Measurements from ENCODE around the gene KANK4. TPM values are rescaled to one million over a fixed set of nuclear protein-coding genes. Genes with fewer than 3 reads are reported as not detected.

KANK4 gene
- total RNA-seq, 1 donor from 2014 or later: not detected

GRCh38 chr1:62355095-62355494 is 35.9 kb upstream of the KANK4 start:
- ATAC-seq (ENCODE audit: low read depth) (no peak), DNase-seq (no peak)
- no peaks in the 10 kb centered on the region for H3K36me3 Mint-ChIP-seq (ENCODE audit: low read depth)
- no peak overlapping the region for H3K4me3 Mint-ChIP-seq
- no peak for TF ChIP-seq CTCF (IDR thresholded peaks at IDR 0.05)
- intact Hi-C loops (cut with micrococcal nuclease): no loop called here
- H3K27ac Mint-ChIP-seq: no peak overlapping the region
- ChIA-PET POLR2A (no interaction called here), CTCF (no interaction called here)
- H3K4me1 Mint-ChIP-seq: no peaks in the 10 kb centered on the region
- no peaks in the 10 kb centered on the region for H3K27me3 Mint-ChIP-seq
- no peaks in the 10 kb centered on the region for H3K9me3 Mint-ChIP-seq

- intact Hi-C loops (cut with micrococcal nuclease): no loop called here
- no peak overlapping the region for H3K4me3 Mint-ChIP-seq
- ATAC-seq (ENCODE audit: low read depth) (no peak), DNase-seq (no peak)
- no peaks in the 10 kb centered on the region for H3K36me3 Mint-ChIP-seq (ENCODE audit: low read depth)
- H3K27me3 Mint-ChIP-seq: no peaks in the 10 kb centered on the region
- H3K9me3 Mint-ChIP-seq: no peaks in the 10 kb centered on the region
- TF ChIP-seq CTCF (IDR thresholded peaks at IDR 0.05): no peak
- H3K27ac Mint-ChIP-seq: no peak overlapping the region
- ChIA-PET CTCF (no interaction called here), POLR2A (no interaction called here)
- H3K4me1 Mint-ChIP-seq: no peaks in the 10 kb centered on the region
These were observed 34.6 kb upstream of the KANK4 start for GRCh38 chr1:62353853-62354252.

- DNase-seq (no peak), ATAC-seq (ENCODE audit: low read depth) (no peak)
- Mint-ChIP-seq H3K27ac (no peak overlapping the region), H3K9me3 (no peaks in the 10 kb centered on the region), H3K4me1 (no peaks in the 10 kb centered on the region), H3K27me3 (no peaks in the 10 kb centered on the region), H3K4me3 (no peak overlapping the region), H3K36me3 (ENCODE audit: low read depth) (no peaks in the 10 kb centered on the region)
- intact Hi-C loops (cut with micrococcal nuclease): no loop called here
- POLR2A ChIA-PET: no interaction called here
- CTCF ChIA-PET: no interaction called here
- TF ChIP-seq CTCF (IDR thresholded peaks at IDR 0.05): no peak
These were observed 33.2 kb upstream of the KANK4 start for GRCh38 chr1:62352387-62352786.

GRCh38 chr1:62349470-62350233 is 30.4 kb upstream of the KANK4 start:
- no peak overlapping the region for H3K4me3 Mint-ChIP-seq

GRCh38 chr1:62346886-62347285 is 27.7 kb upstream of the KANK4 start:
- TF ChIP-seq CTCF (IDR thresholded peaks at IDR 0.05): no peak
- Mint-ChIP-seq H3K27me3 (peaks cover 8% of the 10 kb centered on the region), H3K36me3 (ENCODE audit: low read depth) (no peaks in the 10 kb centered on the region), H3K9me3 (no peaks in the 10 kb centered on the region), H3K27ac (no peak overlapping the region), H3K4me1 (no peaks in the 10 kb centered on the region), H3K4me3 (no peak overlapping the region)
- DNase-seq (no peak), ATAC-seq (ENCODE audit: low read depth) (no peak)
- ChIA-PET POLR2A (no interaction called here), CTCF (no interaction called here)
- intact Hi-C loops (cut with micrococcal nuclease): no loop called here

More at GRCh38 chr1:62349470-62350233, 30.4 kb upstream of the KANK4 start:
- ChIA-PET POLR2A (no interaction called here), CTCF (no interaction called here)
- no peaks in the 10 kb centered on the region for H3K36me3 Mint-ChIP-seq (ENCODE audit: low read depth)
- no peaks in the 10 kb centered on the region for H3K27me3 Mint-ChIP-seq
- H3K4me1 Mint-ChIP-seq: no peaks in the 10 kb centered on the region
- ATAC-seq (ENCODE audit: low read depth) (no peak), DNase-seq (no peak)
- intact Hi-C loops (cut with micrococcal nuclease): no loop called here
- no peak for TF ChIP-seq CTCF (IDR thresholded peaks at IDR 0.05)
- no peak overlapping the region for H3K27ac Mint-ChIP-seq
- no peaks in the 10 kb centered on the region for H3K9me3 Mint-ChIP-seq
